Stimulated activated CD4-positive, alpha-beta T cell treated with anti-CD3 and anti-CD28 coated beads, TNF-alpha, amount 100 ng/mL, for 24 hours (primary cell): Measurements from ENCODE around the gene FOS.
A peak's percentile ranks its signal among the peaks of the same experiment; 100 is the strongest.
"Not testable (repeated sequence)": the region's sequence is repeated elsewhere in the genome, so short reads cannot be mapped to it uniquely, and the experiment has no call there.

Experiments
- DNase-seq, 3 experiments: peaks; one replicate each; pipeline ENCODE4 v3.0.0-alpha.2; 2020; ENCODE audit warnings: low read depth in 3 of 3

FOS gene

DNA sequence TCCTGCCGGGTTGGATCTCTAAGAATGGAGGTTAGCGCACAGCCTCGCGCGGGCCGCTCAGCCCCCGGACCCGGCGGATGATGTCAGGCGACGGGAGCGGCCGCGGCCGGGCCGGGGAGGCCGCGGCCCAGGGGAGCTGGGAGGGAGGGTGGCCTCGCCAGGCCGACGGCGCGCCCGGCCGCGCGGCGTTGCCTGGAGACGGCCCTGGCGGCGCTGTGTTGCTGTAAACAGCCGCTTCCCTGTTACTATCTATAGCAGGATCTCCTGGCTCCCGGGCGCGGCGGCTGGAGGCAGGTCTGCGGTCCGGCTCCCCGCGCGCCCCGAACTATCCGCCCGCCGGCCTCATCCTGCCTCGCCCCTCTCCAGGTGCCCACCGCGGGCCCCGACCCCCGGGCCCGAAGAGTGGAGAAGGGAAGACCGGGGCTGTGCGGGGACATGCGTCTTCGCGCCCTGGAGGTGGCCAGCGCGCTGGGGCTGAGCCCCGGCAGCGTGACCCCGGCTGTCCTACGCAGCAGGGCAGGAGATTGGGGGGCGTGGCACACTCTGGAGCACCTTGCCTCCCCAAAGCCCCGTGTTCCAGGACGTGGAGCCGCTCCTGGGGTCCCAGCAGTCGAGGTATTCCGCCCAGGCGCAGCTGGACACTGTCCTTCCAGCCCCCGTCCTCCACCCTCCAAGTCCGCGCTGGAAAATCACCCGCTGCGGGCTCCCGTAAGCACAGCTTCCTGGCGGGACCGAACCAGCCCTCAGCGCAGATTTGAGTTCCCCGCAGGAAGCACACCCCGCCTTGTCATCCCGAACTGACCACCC is 1.4 kb upstream of the FOS start:
- DNase-seq, result no peak

GRCh38 chr14:75277815-75278421 is 710 bp upstream of the FOS start:
- no peak for DNase-seq

GRCh38 chr14:75279153-75279762 is 630 bp downstream of the FOS start:
- peak in 1 of 3 experiments; percentile 52 for DNase-seq

GRCh38 chr14:75279763-75280290 is 1.2 kb downstream of the FOS start:
- DNase-seq, result no peak

DNA sequence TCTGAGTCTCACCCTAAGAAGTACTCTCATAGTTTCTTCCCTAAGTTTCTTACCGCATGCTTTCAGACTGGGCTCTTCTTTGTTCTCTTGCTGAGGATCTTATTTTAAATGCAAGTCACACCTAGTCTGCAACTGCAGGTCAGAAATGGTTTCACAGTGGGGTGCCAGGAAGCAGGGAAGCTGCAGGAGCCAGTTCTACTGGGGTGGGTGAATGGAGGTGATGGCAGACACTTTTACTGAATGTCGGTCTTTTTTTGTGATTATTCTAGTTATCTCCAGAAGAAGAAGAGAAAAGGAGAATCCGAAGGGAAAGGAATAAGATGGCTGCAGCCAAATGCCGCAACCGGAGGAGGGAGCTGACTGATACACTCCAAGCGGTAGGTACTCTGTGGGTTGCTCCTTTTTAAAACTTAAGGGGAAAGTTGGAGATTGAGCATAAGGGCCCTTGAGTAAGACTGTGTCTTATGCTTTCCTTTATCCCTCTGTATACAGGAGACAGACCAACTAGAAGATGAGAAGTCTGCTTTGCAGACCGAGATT is 1.7 kb downstream of the FOS start:
- DNase-seq, result no peak

DNA sequence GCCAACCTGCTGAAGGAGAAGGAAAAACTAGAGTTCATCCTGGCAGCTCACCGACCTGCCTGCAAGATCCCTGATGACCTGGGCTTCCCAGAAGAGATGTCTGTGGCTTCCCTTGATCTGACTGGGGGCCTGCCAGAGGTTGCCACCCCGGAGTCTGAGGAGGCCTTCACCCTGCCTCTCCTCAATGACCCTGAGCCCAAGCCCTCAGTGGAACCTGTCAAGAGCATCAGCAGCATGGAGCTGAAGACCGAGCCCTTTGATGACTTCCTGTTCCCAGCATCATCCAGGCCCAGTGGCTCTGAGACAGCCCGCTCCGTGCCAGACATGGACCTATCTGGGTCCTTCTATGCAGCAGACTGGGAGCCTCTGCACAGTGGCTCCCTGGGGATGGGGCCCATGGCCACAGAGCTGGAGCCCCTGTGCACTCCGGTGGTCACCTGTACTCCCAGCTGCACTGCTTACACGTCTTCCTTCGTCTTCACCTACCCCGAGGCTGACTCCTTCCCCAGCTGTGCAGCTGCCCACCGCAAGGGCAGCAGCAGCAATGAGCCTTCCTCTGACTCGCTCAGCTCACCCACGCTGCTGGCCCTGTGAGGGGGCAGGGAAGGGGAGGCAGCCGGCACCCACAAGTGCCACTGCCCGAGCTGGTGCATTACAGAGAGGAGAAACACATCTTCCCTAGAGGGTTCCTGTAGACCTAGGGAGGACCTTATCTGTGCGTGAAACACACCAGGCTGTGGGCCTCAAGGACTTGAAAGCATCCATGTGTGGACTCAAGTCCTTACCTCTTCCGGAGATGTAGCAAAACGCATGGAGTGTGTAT is 2.4 kb downstream of the FOS start:
- no peak for DNase-seq

GRCh38 chr14:75281654-75282019 is 3.0 kb downstream of the FOS start:
- no peak for DNase-seq

- DNase-seq, result no peak
Measured at GRCh38 chr14:75282170-75282554, 3.5 kb downstream of the FOS start.

GRCh38 chr14:75282555-75283161 is 4.0 kb downstream of the FOS start:
- not testable (repeated sequence) for DNase-seq

GRCh38 chr14:75283162-75283832 is 4.7 kb downstream of the FOS start:
- no peak for DNase-seq

GRCh38 chr14:75283833-75284563 is 5.4 kb downstream of the FOS start:
- DNase-seq, result no peak

DNA sequence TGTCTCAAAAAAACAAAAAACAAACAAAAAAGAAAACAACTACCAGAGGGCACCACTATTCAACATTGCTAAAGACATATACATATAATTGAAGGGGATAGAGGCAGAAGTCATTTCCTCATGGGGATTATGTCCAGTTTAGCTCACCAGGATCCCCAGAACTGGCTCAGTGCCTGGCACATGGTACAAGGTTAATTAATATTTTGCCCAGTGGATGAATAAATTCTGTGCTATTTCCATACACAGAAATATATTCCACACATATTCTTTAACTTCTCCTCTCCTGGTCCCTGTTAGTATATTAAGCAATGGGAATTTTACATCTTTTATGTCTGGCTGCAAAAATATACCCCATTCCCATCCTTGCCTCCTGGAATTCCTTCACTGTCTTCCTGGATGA is 6.7 kb downstream of the FOS start:
- no peak for DNase-seq

- no peak for DNase-seq
Measured at GRCh38 chr14:75286313-75286712, 7.7 kb downstream of the FOS start.

DNA sequence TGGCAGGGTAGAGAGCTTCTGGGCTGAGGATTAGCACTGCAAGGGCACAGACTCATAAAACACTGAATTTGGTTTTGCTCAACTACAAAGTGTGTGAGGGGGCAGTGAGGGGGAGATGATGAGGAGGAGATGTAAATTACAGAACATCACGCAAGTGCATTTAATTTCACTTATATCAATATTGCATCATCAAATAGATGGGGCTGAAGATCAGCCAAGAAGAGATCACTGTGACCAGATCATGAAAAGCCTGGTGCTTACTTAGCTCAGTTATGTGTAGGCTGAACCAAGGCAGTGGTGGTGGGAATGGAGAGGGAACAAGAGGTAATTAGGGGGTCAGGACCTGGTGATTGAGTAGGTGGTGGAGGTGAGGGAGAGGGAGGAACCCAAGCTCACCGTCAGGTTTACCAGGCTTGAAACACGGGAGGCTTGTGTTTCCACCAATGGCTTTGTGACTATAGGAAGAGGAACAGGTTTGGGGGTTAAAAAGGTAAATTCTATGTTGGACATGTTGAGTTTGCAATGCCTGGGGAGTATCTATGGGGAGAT is 11.3 kb downstream of the FOS start:
- no peak for DNase-seq

- DNase-seq, result no peak
Measured at GRCh38 chr14:75290851-75291250, 12.2 kb downstream of the FOS start.

DNA sequence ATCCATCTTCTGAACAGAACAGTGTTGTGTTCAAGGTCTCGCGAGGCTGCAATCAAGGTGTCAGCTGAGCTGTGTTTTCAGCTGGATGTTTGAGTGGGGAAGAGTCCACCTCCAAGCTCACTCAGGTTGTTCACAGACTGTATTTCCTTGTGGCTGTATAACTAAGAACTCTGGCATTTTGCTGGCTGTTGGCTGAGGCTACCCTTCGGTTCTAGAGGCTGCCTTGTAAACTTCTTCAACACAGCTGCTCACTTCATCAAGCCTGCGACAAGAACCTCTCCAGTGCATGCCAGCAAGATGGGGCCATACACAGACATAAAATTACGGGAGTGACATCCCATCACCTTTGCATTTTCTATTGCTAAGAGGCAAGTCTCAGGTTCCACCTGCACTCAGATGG is 12.7 kb downstream of the FOS start:
- no peak for DNase-seq

DNA sequence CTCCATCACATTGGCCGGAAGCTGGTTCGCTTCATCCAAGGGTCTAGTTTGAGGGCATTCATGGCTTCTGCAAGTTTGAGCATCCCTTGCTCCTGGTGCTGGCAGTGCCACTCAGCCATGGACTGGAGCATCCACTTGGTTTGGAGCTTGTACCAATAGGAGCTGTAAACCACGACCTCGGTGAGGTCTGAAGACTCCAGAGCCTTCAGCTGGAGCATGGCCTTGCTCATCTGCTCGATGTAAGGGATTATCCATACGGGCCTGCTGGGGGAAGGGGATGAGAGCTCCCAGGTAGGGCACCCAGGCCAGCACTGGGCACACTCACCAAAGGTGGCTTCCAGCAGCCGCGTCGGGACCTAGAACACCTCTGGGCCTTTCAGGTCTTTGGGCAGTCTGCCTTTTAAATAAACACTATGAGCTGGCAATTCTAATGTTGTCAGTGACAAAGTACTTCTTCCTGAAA is 13.5 kb downstream of the FOS start:
- no peak for DNase-seq

DNA sequence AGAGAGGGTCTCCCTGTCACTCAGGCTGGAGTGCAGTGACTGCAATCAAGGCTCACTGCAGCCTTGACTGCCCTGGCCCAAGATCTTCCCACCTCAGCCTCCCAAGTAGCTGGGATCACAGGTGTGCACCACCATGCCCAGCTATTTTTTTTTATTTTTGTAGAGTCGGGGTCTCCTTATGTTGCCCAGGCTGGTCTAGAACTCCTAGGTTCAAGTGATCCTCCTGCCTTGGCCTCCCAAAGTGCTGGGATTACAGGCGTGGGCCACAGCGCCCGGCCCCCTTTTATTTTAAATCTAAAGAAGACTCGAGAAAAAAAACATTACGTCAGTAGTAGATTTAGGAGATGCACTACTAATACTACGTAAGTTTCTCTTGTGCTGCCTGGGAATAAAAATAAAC is 14.3 kb downstream of the FOS start:
- no peak for DNase-seq

DNA sequence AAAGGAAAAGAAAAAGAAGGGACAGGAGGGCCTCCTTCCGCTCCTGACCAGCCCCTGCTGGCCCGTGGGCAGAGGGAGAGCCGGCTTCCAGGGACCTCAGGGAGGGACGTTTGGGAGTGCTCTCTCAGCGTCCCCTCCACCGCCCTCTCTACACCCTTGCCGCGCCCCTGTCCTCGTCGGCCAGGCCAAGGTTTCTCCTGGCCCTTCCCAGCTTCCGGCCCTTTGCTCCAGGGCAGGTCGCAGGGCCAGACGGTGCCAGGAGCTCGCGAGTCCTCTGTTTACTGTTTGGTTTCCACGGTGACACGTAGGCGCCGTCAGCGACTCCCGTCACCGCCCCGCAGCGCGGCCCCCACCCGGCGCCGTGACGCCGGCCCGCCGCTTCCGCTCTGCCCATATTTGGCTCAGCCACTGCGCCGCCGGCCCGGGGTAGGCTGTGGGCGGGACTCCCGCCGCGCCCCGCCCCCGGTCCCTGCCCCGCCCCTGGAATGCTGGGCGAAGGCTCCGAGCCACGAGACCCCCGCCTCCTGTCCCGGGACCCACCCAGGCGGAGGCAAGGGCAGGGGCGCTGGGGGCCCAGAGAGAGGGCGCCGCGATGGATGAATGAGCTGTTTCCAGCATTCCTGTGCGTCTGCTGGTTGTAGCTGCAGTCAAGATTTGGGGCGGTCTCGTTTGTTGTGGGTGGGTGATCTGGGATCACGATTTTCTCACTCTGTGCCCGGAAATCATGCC is 15.5 kb downstream of the FOS start:
- peak; percentile 86 to 92 (median 88) for DNase-seq
